Aorta (tissue), 5 donors: ENCODE results near the gene SCAMP1. TPM values are rescaled to one million over a fixed set of nuclear protein-coding genes. Genes with fewer than 3 reads are reported as not detected.
"Not testable (repeated sequence)": the region's sequence is repeated elsewhere in the genome, so short reads cannot be mapped to it uniquely, and the experiment has no call there.

Experiments
- ATAC-seq: fragments of 200-7000 bp; cut with Tn5 transposase; one replicate; pipeline ENCODE4 v1.9.1; 2022; ENCODE audit warnings: moderate library complexity; ENCODE audit not compliant: low FRiP score
- DNase-seq, 2 donors: peaks; one replicate each; pipeline ENCODE4 v3.0.0-alpha.2; 2020
- H3K27ac ChIP-seq, 2 donors: one replicate each; pipeline ENCODE4 v1.5.1; 2013; ENCODE audit warnings: low read length in 2 of 2, mild to moderate bottlenecking in 2 of 2, moderate library complexity in 2 of 2, control low read depth in 1 of 2, inconsistent platforms in 1 of 2, low read depth in 1 of 2
- H3K27me3 ChIP-seq, 2 donors: one replicate each; pipeline ENCODE4 v1.6.1; 2013; ENCODE audit warnings: control low read depth in 1 of 2, low read length in 1 of 2, mild to moderate bottlenecking in 1 of 2, moderate library complexity in 1 of 2; ENCODE audit not compliant: insufficient read depth in 2 of 2, control insufficient read depth in 1 of 2
- H3K36me3 ChIP-seq, 2 donors: one replicate each; pipeline ENCODE4 v1.6.1; 2013; ENCODE audit warnings: control low read depth in 1 of 2, low read length in 1 of 2, mild to moderate bottlenecking in 1 of 2; ENCODE audit not compliant: insufficient read depth in 2 of 2, control insufficient read depth in 1 of 2
- H3K4me1 ChIP-seq, 2 donors: one replicate each; pipeline ENCODE4 v1.6.1; 2013; ENCODE audit warnings: low read length in 2 of 2, control low read depth in 1 of 2, mild to moderate bottlenecking in 1 of 2, moderate library complexity in 1 of 2; ENCODE audit not compliant: insufficient read depth in 2 of 2, control insufficient read depth in 1 of 2
- H3K4me3 ChIP-seq, 2 donors: one replicate each; pipeline ENCODE4 v1.5.1; 2013; ENCODE audit warnings: low read length in 2 of 2, control low read depth in 1 of 2, mild to moderate bottlenecking in 1 of 2
- H3K9me3 ChIP-seq: one replicate; pipeline ENCODE4 v1.6.1; 2013; ENCODE audit warnings: mild to moderate bottlenecking, low read length; ENCODE audit not compliant: control insufficient read depth
- WGBS, 2 donors: extraction: QIAGEN DNeasy Blood & Tissue Kit; methylation state at CpG; one replicate each; pipeline ENCODE4 v1.1.7; 2013; 5-methylcytosine and 5-hydroxymethylcytosine counted together
- intact Hi-C, 2 donors: fragments of 100-400 bp; cut with DNase I; formaldehyde crosslinking; loops; one replicate each; pipeline versions ENCODE4 v1.14.2 to v1.15.0; 2022
- polyA plus RNA-seq, 2 donors: library from polyadenylated mRNA; stranded (reverse); fragments of 200-250 nt; gene quantifications; one replicate each; pipeline ENCODE4 v1.2.3, GENCODE V29; 2013
- total RNA-seq, 2 donors: library from RNA; stranded (reverse); fragmentation: NEBNext Ultra II Directional; extraction: Animal tissue kit (Norgen Biotek cat#: 25700); gene quantifications; one replicate each; pipeline ENCODE4 v1.2.1, GENCODE V29; 2021
- donor health status: healthy with polysubstance abuse.
- donor health status: Bipolar disorder and iron deficiency.
- donor health status: DM: no; HTN: no; CAD: no.
- donor health status: DM: no; HTN: no; CAD: no.
- donor health status: DM: yes; HTN: yes; CAD: no.

The SCAMP1 gene
- total and polyA plus RNA-seq, 4 donors = 6.0 to 48.1 (median 28.4) TPM

DNA sequence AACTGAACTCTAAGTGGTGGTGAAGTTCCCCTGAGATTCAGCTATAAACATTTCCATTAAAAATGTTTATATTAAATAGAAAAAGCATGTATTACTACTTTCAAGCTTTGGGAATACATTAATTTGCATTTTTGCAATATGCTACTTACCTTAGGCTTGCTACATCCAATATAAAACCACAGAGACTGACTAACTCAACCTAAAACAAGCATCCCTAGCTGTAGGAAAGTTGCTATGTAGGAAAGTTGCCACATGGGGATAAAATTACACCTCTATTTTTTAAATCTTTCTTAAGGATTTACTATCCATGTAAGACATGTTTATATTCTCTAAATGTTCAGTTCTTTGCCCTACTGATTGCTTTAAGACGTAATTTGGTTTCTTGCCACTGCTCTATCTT is 12.8 kb downstream of the SCAMP1 start:
- 92 to 95% methylated on average over 1 of the region's 1 CpG for WGBS, 2 donors
- DNase-seq = no peak
- Histone ChIP-seq H3K36me3 (no peaks in the 10 kb centered on the region), H3K27ac (no peak overlapping the region), H3K4me1 (peaks cover 0 to 5% of the 10 kb centered on the region in 2 donors), H3K4me3 (no peak overlapping the region), H3K27me3 (no peaks in the 10 kb centered on the region), H3K9me3 (no peaks in the 10 kb centered on the region)
- intact Hi-C loops = no loop called here
- ATAC-seq = no peak

DNA sequence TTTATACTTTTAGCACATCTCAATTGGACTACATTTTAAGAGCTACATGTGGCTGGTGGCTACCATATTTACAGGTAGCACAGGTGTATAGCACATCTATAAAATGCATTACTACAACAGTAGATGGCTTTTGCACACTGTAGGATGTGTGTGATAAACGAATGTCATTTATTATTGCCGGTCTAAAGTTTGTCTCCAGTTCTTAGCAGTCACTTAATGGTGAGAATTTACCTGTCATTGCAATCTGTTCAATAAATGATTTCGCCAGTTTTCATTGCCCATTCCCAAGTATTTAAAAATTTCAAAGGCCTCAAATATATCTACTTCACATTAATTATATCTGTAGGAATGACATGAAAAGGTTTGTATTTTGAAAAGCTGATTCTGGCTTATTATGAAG is 15.9 kb downstream of the SCAMP1 start:
- no peak for ATAC-seq

DNA sequence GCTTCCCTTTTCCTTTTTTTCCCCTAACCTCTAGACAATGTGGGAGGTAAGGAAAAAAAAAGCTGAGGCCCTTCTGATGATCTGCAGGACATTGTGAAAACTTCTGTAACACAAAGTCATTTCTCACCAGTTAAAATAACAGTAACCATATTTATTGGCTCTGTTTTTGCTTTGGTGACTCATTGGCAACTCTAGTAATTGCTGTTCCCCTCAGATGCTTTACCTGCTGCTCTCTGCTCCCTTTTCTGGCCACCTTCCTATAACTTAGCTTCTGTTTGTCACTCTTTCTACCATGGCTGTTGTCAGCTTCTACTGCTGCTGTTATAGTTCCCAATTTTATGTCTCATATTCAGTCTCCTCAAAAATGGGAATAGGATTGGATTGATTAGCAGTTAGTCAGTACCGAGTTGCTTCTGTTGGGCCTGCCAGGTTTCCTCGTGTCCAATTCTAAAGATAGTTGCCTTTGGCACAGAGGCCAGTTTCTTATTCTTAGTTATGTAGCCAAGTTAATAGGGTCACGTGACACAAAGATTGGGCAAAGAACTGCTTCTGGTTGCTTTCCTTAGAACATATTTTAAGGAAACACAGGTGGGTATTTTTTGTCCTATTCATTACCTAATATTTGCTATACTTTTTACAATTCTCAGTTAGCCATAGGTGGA is 16.8 kb downstream of the SCAMP1 start:
- Histone ChIP-seq H3K36me3 (no peaks in the 10 kb centered on the region), H3K4me3 (peak overlapping the region in 1 of 2 donors; percentile 26), H3K27me3 (no peaks in the 10 kb centered on the region), H3K4me1 (peaks cover 0 to 5% of the 10 kb centered on the region in 2 donors), H3K9me3 (no peaks in the 10 kb centered on the region), H3K27ac (no peak overlapping the region)
- intact Hi-C loops = no loop called here
- 1 to 5% methylated on average over 3 of the region's 3 CpGs for WGBS, 2 donors
- ATAC-seq (peak; percentile 62), DNase-seq (no peak)

More for the DNA sequence above, 15.9 kb downstream of the SCAMP1 start:
- Histone ChIP-seq H3K4me1 (peaks cover 0 to 5% of the 10 kb centered on the region in 2 donors), H3K9me3 (no peaks in the 10 kb centered on the region), H3K27me3 (no peaks in the 10 kb centered on the region), H3K4me3 (no peak overlapping the region), H3K36me3 (no peaks in the 10 kb centered on the region), H3K27ac (no peak overlapping the region)
- WGBS, 2 donors = 97 to 99% methylated on average over 3 of the region's 3 CpGs
- no peak for DNase-seq
- intact Hi-C loops = no loop called here

DNA sequence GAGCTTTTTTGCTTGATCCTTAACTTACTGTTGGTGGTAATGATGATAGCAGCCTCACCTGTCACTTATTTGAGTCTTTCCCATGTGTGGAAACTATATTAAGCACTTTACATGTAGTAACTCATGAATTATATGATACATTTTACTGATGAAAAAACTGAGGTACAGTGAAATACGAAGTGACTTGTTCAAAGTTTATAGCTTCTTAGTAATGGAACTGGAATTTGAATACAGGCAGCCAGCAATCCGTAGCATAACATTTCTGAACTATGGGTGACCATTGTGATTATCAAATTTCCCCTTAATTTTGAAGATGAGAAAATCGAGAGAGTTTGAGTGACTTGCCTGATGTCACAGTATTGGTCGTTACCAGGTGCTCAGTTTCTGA is 17.3 kb downstream of the SCAMP1 start:
- intact Hi-C loops = no loop called here
- no peak overlapping the region for H3K4me3 ChIP-seq
- no peaks in the 10 kb centered on the region for H3K9me3 ChIP-seq
- H3K27me3 ChIP-seq = no peaks in the 10 kb centered on the region
- no peak for DNase-seq
- no peaks in the 10 kb centered on the region for H3K36me3 ChIP-seq
- peaks cover 0 to 5% of the 10 kb centered on the region in 2 donors for H3K4me1 ChIP-seq
- WGBS, 2 donors = 61 to 66% methylated on average over 4 of the region's 4 CpGs
- H3K27ac ChIP-seq = no peak overlapping the region
- ATAC-seq = no peak

DNA sequence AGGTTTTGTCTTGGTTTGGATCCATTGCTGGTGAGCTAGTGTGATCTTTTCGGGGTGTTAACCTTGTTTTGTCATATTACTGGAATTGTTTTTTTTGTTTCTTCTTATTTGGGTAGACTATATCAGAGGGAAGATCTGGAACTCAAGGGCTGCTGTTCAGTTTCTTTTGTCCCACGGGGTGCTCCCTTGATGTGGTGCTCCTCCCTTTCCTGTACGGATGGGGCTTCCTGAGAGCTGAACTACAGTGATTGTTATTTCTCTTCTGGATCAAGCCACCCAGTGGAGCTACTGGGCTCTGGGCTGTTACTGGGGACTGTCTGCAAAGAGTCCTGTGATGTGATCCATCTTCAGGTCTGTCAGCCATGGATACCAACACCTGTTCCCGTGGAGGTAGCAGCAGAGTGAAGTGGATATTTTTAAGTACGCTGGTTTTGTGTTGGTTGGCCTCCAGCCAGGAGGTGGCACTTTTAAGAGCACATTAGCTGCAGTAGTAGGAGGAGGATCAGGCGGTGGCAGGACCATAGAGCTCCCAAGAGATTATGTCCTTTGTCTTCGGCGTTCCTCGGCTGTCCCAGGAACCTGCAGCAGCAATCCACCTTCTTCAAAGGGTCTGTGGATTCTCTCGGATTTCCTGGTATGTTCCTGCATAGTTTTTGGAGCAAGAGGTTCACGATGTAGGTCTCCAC is 27.2 kb downstream of the SCAMP1 start:
- H3K9me3 ChIP-seq = no peaks in the 10 kb centered on the region
- no peak overlapping the region for H3K27ac ChIP-seq
- ATAC-seq = no peak
- H3K36me3 ChIP-seq = no peaks in the 10 kb centered on the region
- no peak overlapping the region for H3K4me3 ChIP-seq
- DNase-seq = no peak
- H3K27me3 ChIP-seq = no peaks in the 10 kb centered on the region
- WGBS, 2 donors = 77 to 79% methylated on average over 11 of the region's 11 CpGs
- peaks cover 0 to 2% of the 10 kb centered on the region in 2 donors for H3K4me1 ChIP-seq
- intact Hi-C loops = no loop called here

DNA sequence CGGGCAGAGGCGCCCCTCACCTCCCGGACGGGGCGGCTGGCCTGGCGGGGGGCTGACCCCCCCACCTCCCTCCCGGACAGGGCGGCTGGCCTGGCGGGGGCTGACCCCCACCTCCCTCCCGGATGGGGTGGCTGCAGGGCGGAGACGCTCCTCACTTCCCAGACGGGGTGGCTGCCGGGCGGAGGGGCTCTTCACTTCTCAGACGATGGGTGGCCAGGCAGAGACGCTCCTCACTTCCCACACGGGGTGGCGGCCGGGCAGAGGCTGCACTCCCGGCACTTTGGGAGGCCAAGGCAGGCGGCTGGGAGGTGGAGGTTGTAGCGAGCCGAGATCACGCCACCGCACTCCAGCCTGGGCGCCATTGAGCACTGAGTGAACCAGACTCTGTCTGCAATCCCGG is 30.9 kb downstream of the SCAMP1 start:
- H3K4me1 ChIP-seq, intact Hi-C loops, H3K36me3 ChIP-seq, DNase-seq, ATAC-seq, H3K27ac ChIP-seq, H3K27me3 ChIP-seq, H3K4me3 ChIP-seq, H3K9me3 ChIP-seq: not testable (repeated sequence)
- 96 to 97% methylated on average over 13 to 26 of the region's 28 CpGs for WGBS, 2 donors

DNA sequence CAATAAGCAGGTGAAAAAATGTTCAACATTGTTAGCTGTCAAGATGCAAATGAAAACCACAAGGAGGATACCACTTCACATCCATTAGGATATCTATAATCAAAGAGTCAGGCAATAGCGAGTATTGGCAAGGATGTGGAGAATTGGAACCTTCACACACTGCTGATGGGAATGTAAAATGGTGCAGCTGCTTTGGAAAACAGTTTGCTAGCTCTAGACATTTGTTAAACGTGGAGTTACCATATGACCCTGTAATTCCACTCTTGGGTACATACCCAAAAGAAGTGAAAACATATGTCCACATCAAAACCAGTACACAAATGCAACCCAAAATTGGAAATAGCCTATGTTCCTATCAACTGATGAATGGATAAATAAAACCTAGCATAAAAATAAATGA is 37.4 kb downstream of the SCAMP1 start:
- no peaks in the 10 kb centered on the region for H3K36me3 ChIP-seq
- no peaks in the 10 kb centered on the region for H3K4me1 ChIP-seq
- H3K9me3 ChIP-seq = no peaks in the 10 kb centered on the region
- no peaks in the 10 kb centered on the region for H3K27me3 ChIP-seq
- 94% methylated on average over 2 of the region's 2 CpGs for WGBS, 2 donors
- intact Hi-C loops = no loop called here
- no peak for DNase-seq
- no peak overlapping the region for H3K4me3 ChIP-seq
- H3K27ac ChIP-seq = no peak overlapping the region
- ATAC-seq = no peak

DNA sequence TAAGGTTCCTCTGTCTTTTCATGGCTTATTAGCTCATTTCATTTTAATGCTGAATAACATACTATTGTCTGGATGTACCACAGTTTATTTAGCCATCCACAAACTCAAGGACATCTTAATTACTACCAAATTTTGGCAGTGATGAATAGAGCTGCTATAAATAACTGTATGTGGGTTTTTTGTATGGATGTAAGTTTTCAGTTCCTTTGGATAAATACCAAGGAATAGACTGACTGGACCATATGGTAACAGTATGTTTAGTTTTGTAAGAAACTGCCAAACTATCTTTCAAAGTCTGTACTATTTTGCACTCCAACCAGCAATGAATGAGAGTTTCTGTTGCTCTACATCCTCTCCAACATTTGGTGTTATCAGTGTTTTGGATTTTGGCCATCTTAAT is 38.7 kb downstream of the SCAMP1 start:
- intact Hi-C loops = no loop called here
- ATAC-seq = no peak
- no peak for DNase-seq
- no peaks in the 10 kb centered on the region for H3K4me1 ChIP-seq
- no peak overlapping the region for H3K4me3 ChIP-seq
- H3K27ac ChIP-seq = no peak overlapping the region
- H3K9me3 ChIP-seq = no peaks in the 10 kb centered on the region
- no peaks in the 10 kb centered on the region for H3K36me3 ChIP-seq
- no peaks in the 10 kb centered on the region for H3K27me3 ChIP-seq

DNA sequence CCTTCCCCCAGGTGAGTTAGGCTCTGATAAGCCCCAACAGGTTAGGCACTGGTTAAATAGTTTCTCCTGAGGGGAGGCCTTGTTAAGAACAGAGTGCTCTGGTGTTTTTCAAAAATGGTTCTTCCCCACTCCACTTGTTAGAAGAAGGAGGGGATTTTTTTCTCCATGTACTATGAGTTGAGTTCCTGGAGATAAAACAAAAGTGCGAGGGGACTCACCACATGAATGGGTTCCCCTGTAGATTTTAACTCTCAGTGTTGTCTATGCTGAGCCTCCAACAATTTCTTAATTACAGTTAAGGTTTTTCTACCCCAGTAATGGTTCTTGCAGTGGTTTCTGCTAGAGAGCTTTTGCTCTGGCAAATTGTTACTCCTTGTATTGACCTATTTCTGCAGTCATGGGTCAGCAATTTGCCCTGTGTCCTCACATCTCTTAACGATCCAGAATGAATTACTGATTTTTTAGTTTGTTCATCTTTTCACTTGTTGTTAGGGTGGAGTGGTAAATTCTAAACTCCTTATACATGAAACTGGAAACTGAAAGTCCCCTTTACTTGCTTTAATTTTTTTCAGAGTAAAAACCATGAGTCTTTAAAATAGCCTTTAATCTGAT is 44.4 kb downstream of the SCAMP1 start:
- WGBS, 2 donors = 72 to 80% methylated on average over 2 of the region's 2 CpGs
- Histone ChIP-seq H3K4me3 (no peak overlapping the region), H3K36me3 (no peaks in the 10 kb centered on the region), H3K4me1 (peaks cover 0 to 2% of the 10 kb centered on the region in 2 donors), H3K27ac (no peak overlapping the region), H3K9me3 (no peaks in the 10 kb centered on the region), H3K27me3 (no peaks in the 10 kb centered on the region)
- intact Hi-C loops = no loop called here
- no peak for DNase-seq
- ATAC-seq = no peak
